Spleen (tissue), 7 donors: Measurements from ENCODE around the gene HTATIP2.

ENCODE experiments used
- CTCF ChIP-seq, 11 experiments: fragments of 200-600 bp in 7 of 11; fragments of 450-650 bp in 4 of 11; sonication (generic) in 4 of 11; IDR thresholded peaks in 8 of 11; conservative IDR thresholded peaks in 3 of 11; 1 replicate in 7 of 11; 2 replicates in 4 of 11; pipeline versions ENCODE4 v1.4.0 to v1.8.0; 2016 to 2021; ENCODE audit warnings: antibody characterized with exemption in 11 of 11, inconsistent platforms in 4 of 11, mild to moderate bottlenecking in 1 of 11
- POLR2A ChIP-seq, 3 donors: fragments of 450-650 bp; IDR thresholded peaks; one replicate each; pipeline ENCODE4 v1.5.1; 2017; ENCODE audit warnings: antibody characterized with exemption in 3 of 3, mild to moderate bottlenecking in 1 of 3
- POLR2AphosphoS5 ChIP-seq, 3 donors: sonication (generic); formaldehyde crosslinking; IDR thresholded peaks; one replicate each; pipeline ENCODE4 v1.5.1; 2017; ENCODE audit warnings: antibody characterized with exemption in 3 of 3
- donor health status: DM: no; HTN: no; CAD: no; lungs with moderate emphysema.
- donor health status: DM: no; HTN: no; CAD: no.
- donor health status: DM: no; HTN: no; CAD: no.

GRCh38 chr11:20367313-20367948 lies 3.9 kb downstream of the HTATIP2 start:
- TF ChIP-seq CTCF (IDR thresholded peaks at IDR 0.05 in 8 of 11, conservative IDR thresholded peaks at IDR 0.05 in 3 of 11) (no peak), POLR2AphosphoS5 (IDR thresholded peaks at IDR 0.05) (no peak), POLR2A (IDR thresholded peaks at IDR 0.05) (no peak)
